ENCODE results near the gene PCDHAC1.

DNA sequence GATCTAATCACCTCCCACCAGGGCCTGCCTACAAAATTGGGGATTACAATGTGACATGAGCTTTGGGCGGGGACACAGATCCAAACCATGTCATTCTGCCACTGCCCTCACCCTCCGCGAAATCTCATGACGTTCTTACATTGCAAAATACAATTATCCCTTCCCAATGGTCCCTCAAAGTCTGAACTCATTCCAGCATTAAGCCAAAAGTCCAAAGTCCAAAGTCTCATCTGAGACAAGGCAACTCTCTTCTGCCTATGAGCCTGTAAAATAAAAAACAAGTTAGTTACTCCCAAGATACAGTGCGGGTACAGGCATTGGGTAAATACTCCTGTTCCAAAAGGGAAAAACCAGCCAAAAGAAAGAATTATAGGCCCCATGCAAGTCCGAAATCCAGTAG is 25.5 kb downstream of the PCDHAC1 start:
- TF ChIP-seq, protein P1, sequence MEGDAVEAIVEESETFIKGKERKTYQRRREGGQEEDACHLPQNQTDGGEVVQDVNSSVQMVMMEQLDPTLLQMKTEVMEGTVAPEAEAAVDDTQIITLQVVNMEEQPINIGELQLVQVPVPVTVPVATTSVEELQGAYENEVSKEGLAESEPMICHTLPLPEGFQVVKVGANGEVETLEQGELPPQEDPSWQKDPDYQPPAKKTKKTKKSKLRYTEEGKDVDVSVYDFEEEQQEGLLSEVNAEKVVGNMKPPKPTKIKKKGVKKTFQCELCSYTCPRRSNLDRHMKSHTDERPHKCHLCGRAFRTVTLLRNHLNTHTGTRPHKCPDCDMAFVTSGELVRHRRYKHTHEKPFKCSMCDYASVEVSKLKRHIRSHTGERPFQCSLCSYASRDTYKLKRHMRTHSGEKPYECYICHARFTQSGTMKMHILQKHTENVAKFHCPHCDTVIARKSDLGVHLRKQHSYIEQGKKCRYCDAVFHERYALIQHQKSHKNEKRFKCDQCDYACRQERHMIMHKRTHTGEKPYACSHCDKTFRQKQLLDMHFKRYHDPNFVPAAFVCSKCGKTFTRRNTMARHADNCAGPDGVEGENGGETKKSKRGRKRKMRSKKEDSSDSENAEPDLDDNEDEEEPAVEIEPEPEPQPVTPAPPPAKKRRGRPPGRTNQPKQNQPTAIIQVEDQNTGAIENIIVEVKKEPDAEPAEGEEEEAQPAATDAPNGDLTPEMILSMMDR (IDR thresholded peaks at IDR 0.05): no peak
- TF ChIP-seq POLR2A (IDR thresholded peaks at IDR 0.05): no peak

Measured in prostate gland (tissue), 2 donors.